GM20431 (cell line): ENCODE measurements around the gene CBFA2T2.
"Not testable (repeated sequence)": the region's sequence is repeated elsewhere in the genome, so short reads cannot be mapped to it uniquely, and the experiment has no call there.

Experiments used
- in situ Hi-C: fragments of 300-500 bp; cut with MseI, MboI; formaldehyde crosslinking; loops from one replicate; pipeline ENCODE4 v1.15.0; 2020; ENCODE audit warnings: low sequenced_read_pairs; ENCODE audit not compliant: unreplicated experiment

Gene CBFA2T2

GRCh38 chr20:33490023-33490933 lies at the start of gene CBFA2T2:
Gene CBFA2T2, plus strand, starts transcription at chr20:33490096. Its CDS starts 172 bp downstream, at chr20:33490268.
- in situ Hi-C loops, result no loop called here

GRCh38 chr20:33440562-33440961 lies 49.3 kb upstream of the CBFA2T2 start:
- in situ Hi-C loops, result not testable (repeated sequence)

- in situ Hi-C loops, result no loop called here
Measured at GRCh38 chr20:33441142-33441955, 48.5 kb upstream of the CBFA2T2 start.

DNA sequence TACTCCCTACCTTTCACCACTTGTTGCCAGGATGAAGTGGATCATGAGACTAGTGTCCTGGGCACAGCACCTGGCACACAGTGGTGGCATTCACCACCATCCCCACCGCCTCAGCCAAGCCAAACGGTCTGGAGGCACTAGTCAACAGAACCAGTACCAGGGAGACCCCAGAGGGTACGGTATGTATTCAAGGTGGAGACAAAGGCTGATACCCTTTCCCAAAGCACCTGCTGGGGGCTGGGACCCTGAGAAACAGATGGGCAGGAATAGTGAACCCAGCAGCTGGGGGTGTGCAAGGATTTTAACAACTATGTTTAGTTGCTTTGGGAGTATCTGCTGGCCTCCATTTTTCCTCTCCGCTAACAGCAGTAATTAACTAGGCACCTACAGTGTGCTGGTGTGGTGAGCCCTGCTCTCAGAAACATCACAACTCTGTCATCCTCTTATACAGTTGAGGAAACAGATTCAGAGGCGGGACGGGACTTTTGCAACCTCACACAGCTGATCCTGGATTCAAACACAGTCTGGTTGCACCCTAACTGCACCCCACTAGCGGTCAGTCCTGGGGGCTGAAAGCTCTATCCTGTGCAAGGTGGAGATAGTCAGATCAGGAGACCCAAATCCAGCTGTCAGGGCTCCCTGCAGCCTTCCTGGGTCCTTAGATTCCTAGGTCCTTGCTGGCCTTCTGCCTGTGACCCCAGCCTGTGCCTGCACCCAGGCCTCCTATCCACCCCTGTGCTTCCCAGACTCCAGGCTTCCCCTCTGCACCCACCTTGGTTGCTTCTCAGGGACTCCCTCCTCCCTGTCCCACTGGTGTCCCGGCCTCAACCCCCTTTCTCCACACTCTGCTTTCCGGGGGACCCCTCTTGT lies 47.5 kb upstream of the CBFA2T2 start:
- in situ Hi-C loops, result no loop called here

- in situ Hi-C loops, result no loop called here
Measured at GRCh38 chr20:33443006-33443511, 46.8 kb upstream of the CBFA2T2 start.

- in situ Hi-C loops, result no loop called here
Measured at GRCh38 chr20:33443512-33444239, 46.2 kb upstream of the CBFA2T2 start, which contains the start of gene SNTA1. Gene SNTA1, minus strand, starts transcription at chr20:33443763. Its CDS starts 143 bp downstream, at chr20:33443620.

DNA sequence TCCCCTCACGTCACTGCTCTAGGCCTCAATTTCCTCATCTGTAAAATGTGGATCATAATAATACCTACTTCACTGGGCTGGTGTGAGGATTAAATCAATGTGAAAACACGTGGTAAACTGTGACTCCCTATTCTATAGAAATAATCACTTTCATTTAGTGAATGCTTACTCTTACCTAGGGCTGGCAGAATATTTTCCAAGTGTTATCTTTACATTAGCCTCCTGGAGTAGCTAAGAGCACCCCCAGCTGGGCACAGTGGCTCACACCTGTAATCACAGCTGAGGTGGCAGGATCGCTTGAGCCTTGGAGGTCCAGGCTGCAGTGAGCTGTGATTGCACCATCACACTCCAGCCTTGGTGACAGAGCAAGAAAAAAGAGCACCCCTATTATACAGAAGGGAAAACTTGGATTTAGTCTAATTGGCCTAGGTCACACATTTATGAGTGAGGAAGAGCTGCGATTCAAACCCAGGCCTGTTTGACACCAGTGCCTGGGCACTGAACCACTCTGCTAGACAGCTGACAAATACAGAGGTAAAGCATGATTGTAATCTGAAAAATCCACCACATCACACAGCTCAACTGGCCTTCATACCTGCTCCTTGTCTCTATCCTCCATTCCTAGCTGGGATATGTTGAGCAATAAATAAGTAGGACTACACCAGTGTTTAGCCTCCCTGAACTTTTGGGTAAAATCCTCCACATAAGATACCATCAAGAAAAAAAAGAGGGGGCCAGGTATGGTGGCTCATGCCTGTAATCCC lies 44.9 kb upstream of the CBFA2T2 start:
- in situ Hi-C loops, result no loop called here

DNA sequence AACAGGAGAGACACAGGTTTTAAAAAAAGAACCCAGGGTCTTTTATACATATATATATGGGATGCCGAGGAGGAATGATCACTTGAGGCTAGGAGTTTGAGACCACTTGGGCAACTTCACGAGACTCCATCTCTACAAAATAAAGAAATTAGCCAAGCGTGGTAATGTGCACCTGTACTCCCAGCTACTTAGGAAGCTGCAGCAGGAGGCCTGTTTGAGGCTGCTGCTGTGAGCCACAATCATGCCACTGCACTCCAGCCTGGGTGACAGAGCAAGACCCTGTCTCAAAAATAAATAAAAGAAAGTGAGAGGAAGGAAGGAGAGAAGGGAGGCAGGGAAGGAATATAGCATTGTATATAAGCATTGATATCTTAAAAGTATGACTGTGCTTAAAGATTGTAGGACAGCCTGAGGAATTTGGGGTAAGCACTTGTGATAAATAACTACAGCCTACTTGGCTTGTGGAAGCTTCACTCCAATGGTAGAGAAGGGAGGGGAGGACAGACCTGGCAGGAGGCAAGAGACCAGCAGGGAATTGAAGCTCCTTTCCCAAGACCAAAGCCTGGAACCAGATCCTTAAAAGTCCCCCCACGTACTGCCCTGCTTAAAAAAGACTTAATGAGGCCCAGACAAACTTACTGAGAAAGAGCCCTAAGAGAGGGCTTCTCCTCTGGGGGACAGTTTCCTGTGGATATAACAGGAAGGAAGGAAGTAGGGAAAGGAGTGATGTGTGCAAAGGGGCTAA lies 43.8 kb upstream of the CBFA2T2 start:
- in situ Hi-C loops, result no loop called here

DNA sequence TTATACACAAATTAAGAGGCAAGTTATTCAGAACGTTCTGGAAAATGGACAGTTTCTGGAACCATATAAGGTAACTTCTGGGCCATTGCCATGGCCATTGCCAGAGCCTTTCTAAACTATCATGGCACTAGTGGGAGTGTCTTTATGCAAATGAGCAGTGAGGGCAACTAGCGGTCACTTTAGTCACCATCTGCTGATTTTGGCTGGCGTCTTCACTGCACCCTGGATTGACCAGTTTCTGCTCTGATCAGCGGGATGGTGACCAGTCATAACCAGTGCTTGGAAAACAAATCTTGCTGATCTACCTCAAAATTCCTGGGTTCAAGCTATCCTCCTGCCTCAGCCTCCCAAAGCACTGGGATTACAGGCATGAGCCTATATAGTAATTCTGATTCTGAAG lies 39.0 kb upstream of the CBFA2T2 start:
- in situ Hi-C loops, result no loop called here

- in situ Hi-C loops, result not testable (repeated sequence)
Measured at GRCh38 chr20:33456916-33457642, 32.8 kb upstream of the CBFA2T2 start.

DNA sequence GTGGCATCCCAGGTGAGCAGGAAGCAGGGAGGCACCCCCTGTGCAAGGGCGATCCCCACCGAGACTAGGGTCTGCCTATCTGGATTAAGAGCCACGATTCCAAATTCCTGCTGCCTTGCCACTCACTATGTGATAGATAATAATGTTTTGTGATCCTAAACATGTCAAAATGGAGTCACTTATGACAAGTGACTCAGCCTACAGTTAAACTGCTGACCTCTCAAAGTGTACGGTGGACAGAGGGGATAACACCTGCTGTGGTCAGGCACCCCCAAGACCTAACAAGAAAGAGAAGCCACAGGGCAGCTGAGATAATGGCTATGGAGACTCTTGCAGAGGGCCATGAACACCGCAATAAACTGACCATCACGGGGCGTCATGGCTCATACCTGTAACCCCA lies 30.3 kb upstream of the CBFA2T2 start:
- in situ Hi-C loops, result no loop called here

DNA sequence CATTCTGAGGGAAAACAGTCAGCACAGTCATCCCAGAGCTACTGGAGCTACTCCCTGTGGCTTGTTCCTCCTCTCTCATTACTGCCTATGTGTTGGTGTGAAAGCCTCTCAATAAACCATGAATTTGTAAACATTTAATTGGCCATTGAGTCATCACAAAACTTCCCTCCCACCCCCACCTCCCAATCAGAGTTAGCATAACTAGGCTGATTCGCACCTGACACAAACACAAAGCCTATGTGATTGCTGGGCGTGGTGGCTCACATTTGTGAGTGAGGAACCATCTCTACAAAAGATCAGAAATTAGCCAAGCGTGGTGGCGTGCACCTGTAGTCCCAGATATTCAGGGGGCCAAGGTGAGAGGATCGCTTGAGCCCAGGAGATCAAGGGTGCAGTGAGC lies 29.2 kb upstream of the CBFA2T2 start:
- in situ Hi-C loops, result loop anchor here (10.0 kb wide), 1 partner anchor 194 kb away; no protein-coding TSS in a partner anchor

- in situ Hi-C loops, result loop anchor here (10.0 kb wide), 1 partner anchor 191 kb away; no protein-coding TSS in a partner anchor
Measured at GRCh38 chr20:33463332-33464101, 26.4 kb upstream of the CBFA2T2 start.

DNA sequence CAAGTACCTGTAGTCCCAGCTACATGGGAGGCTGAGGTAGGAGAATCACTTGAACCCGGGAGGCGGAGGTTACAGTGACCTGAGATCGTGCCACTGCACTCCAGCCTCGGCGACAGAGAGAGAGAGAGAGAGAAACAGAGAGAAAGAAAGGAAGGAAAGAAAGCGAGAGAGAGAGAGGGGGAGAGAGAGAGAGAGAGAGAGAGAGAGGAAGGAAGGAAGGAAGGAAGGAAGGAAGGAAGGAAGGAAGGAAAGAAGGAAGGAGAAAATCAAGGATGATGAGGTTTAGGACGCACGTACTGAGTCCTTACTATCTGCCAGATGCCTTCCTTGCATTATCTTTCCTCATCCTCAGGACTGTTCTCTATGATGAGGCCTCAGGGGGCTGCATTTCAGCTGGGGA lies 25.1 kb upstream of the CBFA2T2 start:
- in situ Hi-C loops, result loop anchor here (10.0 kb wide), 1 partner anchor 190 kb away; no protein-coding TSS in a partner anchor

- in situ Hi-C loops, result loop anchor here (10.0 kb wide), 1 partner anchor 189 kb away; no protein-coding TSS in a partner anchor
Measured at GRCh38 chr20:33465481-33466302, 24.2 kb upstream of the CBFA2T2 start.
